K562 (cell line): Measurements from ENCODE around the gene ABCG1. TPM values are rescaled to one million over a fixed set of nuclear protein-coding genes. Genes with fewer than 3 reads are reported as not detected.
A peak's percentile ranks its signal among the peaks of the same experiment; 100 is the strongest.

Experiments used
- ATAC-seq: fragments of 200-7000 bp; cut with Tn5 transposase; 3 replicates; pipeline ENCODE4 v1.9.1; 2020; ENCODE audit warnings: moderate library complexity
- BruUV-seq: library from RNA; stranded (reverse); fragments of 400-500 nt; replicated peaks from 2 replicates; lab custom pipeline; 2021; lab: Mats Ljungman, UMichigan
- CTCF ChIA-PET: fragments of 300-600 bp; formaldehyde crosslinking; extraction: SDS; loops from one replicate; lab custom pipeline; 2021; ENCODE audit warnings: low intra/inter-chr PET ratio; lab: Yijun Ruan, JAX
- POLR2A ChIA-PET: fragments of 300-600, 350-650 bp; sonication (Branson Sonifier 250); formaldehyde crosslinking; extraction: SDS; loops from one replicate; lab custom pipeline; 2021; ENCODE audit warnings: antibody characterized with exemption, inconsistent platforms; lab: Yijun Ruan, JAX
- DNase-seq, 4 experiments: peaks; one replicate each; pipeline versions ENCODE4 v3.0.0 to v3.0.0-alpha.2; 2011 to 2018; ENCODE audit warnings: low spot score in 3 of 4, mixed read lengths in 3 of 4; ENCODE audit errors: extremely low read depth in 1 of 4
- FAIRE-seq: peaks from 2 replicates; lab custom pipeline; 2011; peaks lifted over from hg19 to GRCh38; lab: Jason Lieb, UNC
- H2AFZ ChIP-seq: 2 replicates; pipeline ENCODE4 v1.6.0; 2011; ENCODE audit warnings: low read depth, low read length, control low read depth, inconsistent platforms
- H3K27ac ChIP-seq: fragments of 200-600 bp; 3 replicates; pipeline ENCODE4 v1.8.0; 2011; ENCODE audit warnings: low read depth, mild to moderate bottlenecking, control low read depth, inconsistent platforms, low read length, moderate library complexity, mixed read lengths; ENCODE audit errors: extremely low read depth
- H3K27me3 ChIP-seq, 2 experiments: fragments of 300-600 bp in 1 of 2; 2 replicates in 1 of 2; 3 replicates in 1 of 2; pipeline versions ENCODE4 v1.6.0 to v1.8.0; 2011; ENCODE audit warnings: inconsistent platforms in 2 of 2, low read length in 2 of 2, mild to moderate bottlenecking in 1 of 2, mixed read lengths in 1 of 2, moderate library complexity in 1 of 2; ENCODE audit not compliant: control insufficient read depth in 2 of 2, insufficient read depth in 2 of 2
- H3K36me3 ChIP-seq: fragments of 300-600 bp; 3 replicates; pipeline ENCODE4 v1.8.0; 2011; ENCODE audit warnings: mild to moderate bottlenecking, low read length, inconsistent platforms; ENCODE audit not compliant: control insufficient read depth, insufficient read depth
- H3K4me1 ChIP-seq, 2 experiments: fragments of 200-600 bp in 1 of 2; replicated peaks in 1 of 2; 2 replicates in 1 of 2; 3 replicates in 1 of 2; pipeline versions ENCODE4 v1.5.1 to v1.8.0; 2011; ENCODE audit warnings: inconsistent platforms in 2 of 2, low read length in 2 of 2, mild to moderate bottlenecking in 1 of 2, mixed read lengths in 1 of 2, moderate library complexity in 1 of 2; ENCODE audit not compliant: control insufficient read depth in 2 of 2, insufficient read depth in 2 of 2
- H3K4me2 ChIP-seq: 2 replicates; pipeline ENCODE4 v1.6.1; 2011; ENCODE audit warnings: low read length, control low read depth, inconsistent platforms, mixed read lengths; ENCODE audit not compliant: insufficient read depth
- H3K4me3 ChIP-seq: fragments of 200-600 bp; sonication (generic), shearing (Covaris generic); 2 replicates; pipeline ENCODE4 v1.5.1; 2016; ENCODE audit warnings: control low read depth, inconsistent platforms
- H3K79me2 ChIP-seq: fragments of 200-600 bp; 3 replicates; pipeline ENCODE4 v1.8.0; 2011; ENCODE audit warnings: low read length, inconsistent platforms; ENCODE audit not compliant: control insufficient read depth, insufficient read depth
- H3K9ac ChIP-seq, 2 experiments: 2 replicates each; pipeline versions ENCODE4 v1.6.0 to v1.6.1; 2011; ENCODE audit warnings: low read depth in 2 of 2, low read length in 2 of 2, control low read depth in 1 of 2, inconsistent platforms in 1 of 2, mild to moderate bottlenecking in 1 of 2, mixed read lengths in 1 of 2; ENCODE audit not compliant: insufficient read depth in 1 of 2
- H3K9me1 ChIP-seq: one replicate; pipeline ENCODE4 v1.6.0; 2011; ENCODE audit warnings: inconsistent platforms, mild to moderate bottlenecking, low read length, moderate library complexity; ENCODE audit not compliant: control insufficient read depth, insufficient read depth
- H3K9me3 ChIP-seq: replicated peaks from 2 replicates; pipeline ENCODE4 v1.5.1; 2011; ENCODE audit warnings: low read depth, low read length, inconsistent platforms; ENCODE audit not compliant: control insufficient read depth, insufficient read depth
- H4K20me1 ChIP-seq: replicated peaks from 2 replicates; pipeline ENCODE4 v1.6.1; 2011; ENCODE audit warnings: low read length, inconsistent platforms, mixed read lengths; ENCODE audit not compliant: control insufficient read depth, insufficient read depth
- CCAR2 ChIP-seq: fragments of 200-400 bp; formaldehyde crosslinking; IDR thresholded peaks from 2 replicates; pipeline ENCODE4 v1.6.1; 2017; ENCODE audit warnings: mild to moderate bottlenecking, low read depth, low read length
- CEBPG ChIP-seq, 3 experiments: fragments of 200-800 bp in 1 of 3; sonication (Bioruptor generic) in 1 of 3; sonication (generic) in 1 of 3; formaldehyde crosslinking in 1 of 3; IDR thresholded peaks in 2 of 3; conservative IDR thresholded peaks in 1 of 3; 2 replicates each; pipeline versions ENCODE4 v1.6.1 to v1.8.0; 2016 to 2022; ENCODE audit warnings: missing compliant biosample characterization in 2 of 3, missing genetic modification characterization in 2 of 3, mild to moderate bottlenecking in 1 of 3, missing genetic modification reagents in 1 of 3
- ZBED1 ChIP-seq: IDR thresholded peaks from 2 replicates; pipeline ENCODE4 v1.6.1; 2014
- ZNF124 ChIP-seq: sonication (generic); formaldehyde crosslinking; IDR thresholded peaks from 2 replicates; pipeline ENCODE4 v1.8.1; 2022; ENCODE audit warnings: missing genetic modification reagents
- ZNF518B ChIP-seq: fragments of 250-450 bp; sonication (Bioruptor Pico); IDR thresholded peaks from 2 replicates; pipeline ENCODE4 v1.5.0; 2021; ENCODE audit warnings: mild to moderate bottlenecking, moderate library complexity
- WGBS: fragments of 100-300 bp; shearing (Covaris generic); methylation state at CpG from one replicate; pipeline ENCODE4 v1.1.6; 2016; ENCODE audit warnings: low coverage, mixed read lengths; ENCODE audit not compliant: insufficient coverage; ENCODE audit errors: missing lambda C conversion rate; 5-methylcytosine and 5-hydroxymethylcytosine counted together
- in situ Hi-C: fragments of 300-500 bp; cut with MboI; formaldehyde crosslinking; loops from 4 replicates; pipeline ENCODE4 v1.15.0; 2018; ENCODE audit warnings: inconsistent platforms, mixed read lengths
- intact Hi-C: fragments of 100-400 bp; cut with micrococcal nuclease; formaldehyde crosslinking; loops from 2 replicates; pipeline ENCODE4 v1.14.2; 2022
- polyA plus RNA-seq, 8 experiments: library from polyadenylated mRNA; depleted of rRNA in 4 of 8; stranded (reverse) in 5 of 8; unstranded in 3 of 8; fragments of >200 nt; fragmentation: Nextera tagmentation in 2 of 8; fragmentation: Illumina TruSeq in 1 of 8; extraction: Ambion mirVana in 2 of 8; extraction: Trizol in 1 of 8; gene quantifications; 2 replicates each; pipeline versions ENCODE4 v1.2.1 to v1.2.3, GENCODE V29; 2011 to 2014; ENCODE audit warnings: inconsistent platforms in 1 of 8, missing spikeins in 1 of 8
- total RNA-seq, 7 experiments: library from RNA; depleted of rRNA in 6 of 7; stranded (reverse); fragments of >200 nt in 6 of 7; fragmentation: Illumina TruSeq in 2 of 7; extraction: Trizol in 2 of 7; gene quantifications; 2 replicates each; pipeline versions ENCODE4 v1.2.1 to v1.2.3, GENCODE V29; 2011 to 2021; ENCODE audit warnings: low replicate concordance in 1 of 7

The ABCG1 gene
- total and polyA plus RNA-seq, 9 of the 15 experiments (the other 6 are each of a cell fraction or from before 2014, with no cell fraction given), result 0.04 to 0.09 TPM; not detected in 7

- 2% methylated on average over 20 of the region's 20 CpGs for WGBS
- Histone ChIP-seq H3K9me1 (peaks cover under 1% of the 10 kb centered on the region), H3K27me3 (peaks cover 62 to 75% of the 10 kb centered on the region in 2 experiments), H3K4me1 (peaks cover 0 to 3% of the 10 kb centered on the region in 2 experiments; a peak in 1 of 5 replicates), H2AFZ (no peak overlapping the region), H3K9ac (no peak overlapping the region), H4K20me1 (peaks cover 8% of the 10 kb centered on the region; the same call in 1 of the 2 replicates), H3K36me3 (no peaks in the 10 kb centered on the region), H3K79me2 (no peaks in the 10 kb centered on the region), H3K27ac (no peak overlapping the region), H3K9me3 (no peaks in the 10 kb centered on the region), H3K4me3 (no peak overlapping the region), H3K4me2 (no peak overlapping the region)
- DNase-seq (no peak), ATAC-seq (no peak), FAIRE-seq (no peak)
- CTCF ChIA-PET, result interaction anchor here (1.3 kb wide), 1 partner anchor 10 kb away, joined by 4 read pairs; no protein-coding TSS in a partner anchor
- intact Hi-C loops, result no loop called here
- TF ChIP-seq ZBED1, result no peak
- no peak for TF ChIP-seq CCAR2
- no peak for TF ChIP-seq ZNF518B (CRISPR knock-in tag)
- no peak for TF ChIP-seq CEBPG (CRISPR knock-in tag; IDR thresholded peaks at IDR 0.05)
- TF ChIP-seq CEBPG (tag; conservative IDR thresholded peaks at IDR 0.05 in 1 of 2, IDR thresholded peaks at IDR 0.05 in 1 of 2), result peak in 1 of 2 experiments; percentile 29; a peak in 1 of 4 replicates
- no peak for TF ChIP-seq ZNF124 (CRISPR knock-in tag)
- POLR2A ChIA-PET, result interaction anchor here (1.1 kb wide), 1 partner anchor 8 kb away, joined by 4 read pairs; no protein-coding TSS in a partner anchor
- no TSS peak for BruUV-seq
- in situ Hi-C loops, result no loop called here
Observed at GRCh38 chr21:42299324-42300044, 80.5 kb downstream of the ABCG1 start.
